ENCODE measurements around the gene STAT1.
"Not testable (repeated sequence)": the region's sequence is repeated elsewhere in the genome, so short reads cannot be mapped to it uniquely, and the experiment has no call there.

The STAT1 gene

GRCh38 chr2:190981733-190982132 is 32.2 kb downstream of the STAT1 start:
- no peak for DNase-seq (ENCODE audit: low spot score)

- no peak for DNase-seq (ENCODE audit: low spot score)
Measured at GRCh38 chr2:190981333-190981732, 32.6 kb downstream of the STAT1 start.

DNA sequence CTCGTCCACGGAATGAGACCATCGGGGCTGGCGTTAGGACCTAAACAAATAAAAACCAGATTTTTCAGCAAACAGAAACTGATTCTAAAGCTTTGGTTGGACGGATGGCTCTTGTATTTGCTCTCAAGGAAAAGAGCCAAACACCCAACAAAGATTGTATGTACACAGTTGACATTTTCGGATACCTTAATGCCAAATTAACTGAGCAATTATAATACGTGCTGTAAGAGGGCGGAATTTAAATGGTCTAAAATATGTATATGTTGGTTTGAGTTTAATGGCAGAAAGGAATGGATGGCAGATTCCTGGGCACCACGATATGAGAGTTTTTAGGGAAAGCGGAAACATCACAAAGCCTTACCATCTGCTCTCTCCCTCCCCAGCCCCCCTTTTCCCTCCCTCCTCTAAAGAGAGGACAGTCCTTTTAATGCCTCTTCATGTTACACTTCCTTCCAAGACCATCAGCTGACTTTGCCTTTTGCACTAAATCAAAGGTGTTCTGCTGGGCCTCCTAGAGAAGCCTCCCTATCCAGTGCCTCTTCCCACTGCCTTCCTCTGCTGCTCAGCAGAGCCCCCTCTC is 33.3 kb downstream of the STAT1 start:
- no peak for DNase-seq (ENCODE audit: low spot score)

DNA sequence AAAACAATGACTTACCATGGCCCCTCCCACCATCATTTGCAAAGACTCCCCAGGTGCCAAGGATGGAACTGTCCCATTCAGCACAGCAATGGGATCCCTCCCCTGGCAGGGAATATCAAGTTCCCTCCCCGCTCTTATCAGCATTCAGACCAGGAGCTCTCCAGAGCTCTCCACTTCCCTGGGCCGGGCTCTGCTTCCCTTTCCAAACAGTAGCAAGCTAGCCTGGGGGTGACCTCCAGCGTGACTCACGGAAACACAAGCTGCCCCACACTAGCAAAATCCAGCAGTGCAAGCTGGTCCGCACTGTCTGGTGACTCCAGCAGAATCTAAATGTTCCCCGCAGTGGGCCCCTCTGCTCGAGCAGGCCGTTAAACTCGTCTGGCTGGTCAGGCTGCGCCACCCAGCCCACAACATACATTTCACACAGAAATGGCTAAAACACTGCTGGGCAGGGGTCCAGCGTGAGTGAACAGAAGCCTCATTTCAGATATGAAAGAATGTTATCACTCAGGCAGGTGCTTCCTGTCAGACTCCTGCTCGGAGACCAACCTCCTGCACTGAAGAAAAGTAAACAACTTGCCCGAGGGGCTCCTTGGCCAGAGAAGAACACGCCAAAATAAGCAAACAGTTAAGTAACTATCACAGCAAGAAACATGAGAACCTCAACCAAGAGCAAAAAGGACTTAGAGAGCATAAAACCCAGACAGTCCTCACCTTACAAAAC is 33.9 kb downstream of the STAT1 start:
- peak; percentile 12 for DNase-seq (ENCODE audit: low spot score)

DNA sequence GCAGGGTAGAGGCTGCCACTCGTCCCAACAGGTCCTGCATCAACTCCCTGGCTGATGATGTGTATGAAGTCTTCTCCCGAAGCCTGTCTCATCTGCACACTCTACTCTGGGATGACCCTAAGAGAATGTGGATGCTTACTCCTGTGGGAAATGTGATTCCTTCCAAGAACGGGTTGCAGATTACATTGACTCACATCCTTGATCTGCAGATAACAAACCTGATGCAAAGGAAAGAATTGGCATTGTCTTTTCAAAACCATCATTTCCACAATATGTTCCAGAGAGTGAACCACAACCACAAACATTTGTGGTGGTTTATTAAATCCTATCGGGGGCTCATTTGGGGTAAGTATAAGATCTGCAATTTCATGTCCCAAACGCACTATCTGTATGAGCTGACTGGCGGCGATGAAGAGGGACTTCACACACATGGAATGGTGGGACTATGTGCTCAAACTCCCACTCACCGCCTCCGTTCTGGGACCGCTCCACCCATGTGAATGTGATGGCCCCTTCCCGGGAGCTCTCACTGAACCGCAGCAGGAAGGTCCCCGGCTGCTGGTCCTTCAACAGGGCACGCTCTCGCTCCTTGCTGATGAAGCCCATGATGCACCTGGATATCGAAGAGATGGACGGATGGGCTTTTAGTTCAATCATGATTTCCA is 35.5 kb downstream of the STAT1 start:
- DNase-seq (ENCODE audit: low spot score), result no peak

DNA sequence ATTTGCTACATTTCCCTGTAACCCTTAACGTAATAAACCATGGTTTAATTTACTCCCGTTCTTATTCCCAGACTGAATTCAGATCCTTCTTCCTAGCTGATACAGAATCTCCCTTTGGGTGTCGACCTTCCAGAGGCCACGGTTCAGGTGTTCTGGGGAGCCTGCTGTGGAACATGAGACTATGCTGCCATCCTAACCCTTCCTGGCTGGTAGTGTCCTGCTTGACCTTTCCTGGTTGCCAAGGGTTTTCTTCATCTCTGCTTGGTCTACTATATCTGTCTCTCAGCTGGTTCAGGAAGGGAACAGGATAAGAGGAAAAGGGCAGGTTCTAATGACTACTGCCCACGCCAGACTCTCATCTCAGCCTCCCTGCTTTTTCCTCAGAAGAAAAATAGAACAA is 36.5 kb downstream of the STAT1 start:
- DNase-seq (ENCODE audit: low spot score), result no peak

GRCh38 chr2:190976521-190976920 is 37.5 kb downstream of the STAT1 start:
- DNase-seq (ENCODE audit: low spot score), result no peak

GRCh38 chr2:190974629-190975361 is 39.2 kb downstream of the STAT1 start:
- no peak for DNase-seq (ENCODE audit: low spot score)

GRCh38 chr2:190973726-190974628 is 40.0 kb downstream of the STAT1 start:
- no peak for DNase-seq (ENCODE audit: low spot score)

GRCh38 chr2:190973262-190973661 is 40.7 kb downstream of the STAT1 start:
- no peak for DNase-seq (ENCODE audit: low spot score)

DNA sequence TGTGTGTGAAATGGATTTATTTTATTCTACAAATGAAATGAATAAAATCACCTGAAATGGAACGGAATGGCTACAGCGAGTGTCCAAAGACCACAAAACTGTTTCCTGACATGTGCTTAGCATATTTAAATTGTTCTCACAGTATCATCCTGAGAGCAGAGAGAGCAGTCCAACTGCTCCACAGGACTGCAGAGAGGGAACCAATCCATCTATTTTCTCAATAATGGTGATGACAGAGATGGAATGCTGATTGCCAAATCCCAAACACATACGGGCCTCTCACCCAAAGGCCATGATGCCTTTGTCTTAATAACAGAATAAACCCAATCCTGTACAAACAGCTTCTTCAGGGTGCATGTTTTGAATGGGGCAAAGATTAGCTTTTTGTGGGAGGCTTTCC is 41.1 kb downstream of the STAT1 start:
- DNase-seq (ENCODE audit: low spot score), result no peak

DNA sequence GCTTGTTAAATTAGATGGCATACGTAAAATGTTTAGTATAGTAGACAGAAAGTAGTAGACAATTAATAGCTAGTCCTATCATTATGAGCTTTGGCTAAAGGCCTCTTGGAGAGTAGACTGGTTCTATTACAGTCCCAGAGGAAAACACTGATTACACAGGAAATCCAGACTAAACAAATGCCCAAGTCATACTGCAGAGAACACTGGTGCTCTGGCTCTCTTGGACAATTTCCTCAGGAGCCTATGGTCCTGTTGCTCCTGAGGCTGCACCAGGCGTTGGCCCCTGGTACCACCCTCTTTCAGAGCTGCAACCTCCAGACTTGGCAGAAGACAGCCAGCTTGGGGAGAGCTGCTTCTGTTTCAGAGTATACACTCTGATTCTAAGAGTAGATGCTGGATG is 41.8 kb downstream of the STAT1 start:
- DNase-seq (ENCODE audit: low spot score), result no peak

DNA sequence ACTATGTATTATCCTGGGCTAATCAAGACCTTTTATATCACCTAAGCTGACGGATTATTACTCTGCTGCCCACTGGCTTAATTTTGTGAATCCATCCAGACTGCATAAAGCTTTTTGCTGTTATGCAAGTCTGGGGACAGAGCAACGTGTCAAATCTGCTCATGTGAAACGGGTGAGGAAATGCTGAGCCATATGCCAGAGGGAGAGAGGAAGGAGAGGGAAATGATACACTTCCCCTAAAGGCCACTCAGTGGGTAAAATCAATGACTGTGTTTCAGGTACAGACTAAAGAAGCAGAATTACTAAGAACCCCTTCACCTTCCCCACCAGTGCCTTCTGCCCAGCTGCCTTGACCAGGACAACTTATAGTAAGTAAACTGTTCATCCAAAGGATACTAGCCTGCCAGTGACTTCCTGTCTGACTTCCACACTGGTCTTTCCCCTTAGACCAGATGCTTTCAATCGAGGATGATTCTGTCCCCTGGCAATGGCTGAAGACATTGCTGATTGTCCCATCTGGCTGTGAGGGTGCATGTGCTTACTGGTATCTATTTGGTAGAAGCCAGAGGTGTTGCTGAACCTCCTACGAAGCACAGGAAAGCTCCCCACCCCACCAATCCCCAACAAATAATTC is 43.0 kb downstream of the STAT1 start:
- DNase-seq (ENCODE audit: low spot score), result no peak

DNA sequence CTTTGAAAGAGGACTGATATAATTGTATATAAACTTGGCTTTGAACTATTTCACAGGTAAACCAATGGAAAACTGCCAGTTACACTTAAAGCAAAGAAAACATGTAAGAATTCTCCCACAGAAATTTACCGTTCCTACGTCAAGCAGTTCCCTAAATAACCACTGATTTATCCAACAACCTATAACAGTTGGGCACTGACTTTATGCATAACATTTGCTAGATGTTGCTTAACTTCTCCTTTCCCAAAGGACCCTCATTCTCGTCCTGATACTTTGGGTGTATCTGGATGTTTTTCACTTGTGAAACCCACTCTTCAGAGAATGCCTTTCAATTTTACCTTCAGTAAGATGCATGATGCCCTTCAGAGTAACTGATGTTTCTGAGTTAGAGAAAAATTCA is 43.8 kb downstream of the STAT1 start:
- no peak for DNase-seq (ENCODE audit: low spot score)

DNA sequence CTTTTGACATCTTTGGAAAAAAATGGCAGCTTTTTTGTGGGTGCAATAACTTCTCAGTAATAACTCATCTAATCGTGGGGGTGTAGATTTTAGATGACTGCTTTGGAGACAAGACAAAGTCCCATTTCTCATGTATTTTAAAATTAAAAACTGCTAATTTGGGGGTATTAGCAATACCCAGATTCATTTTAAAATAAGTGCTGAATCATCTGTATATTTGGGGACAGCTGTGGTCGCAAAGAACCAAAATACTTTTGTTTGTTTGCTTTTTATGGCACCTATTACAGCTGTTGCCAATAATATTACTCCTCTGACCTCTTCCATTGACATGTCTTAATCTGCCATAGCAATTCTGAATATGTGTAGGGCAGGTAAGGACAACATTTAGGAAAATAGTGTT is 45.4 kb downstream of the STAT1 start:
- DNase-seq (ENCODE audit: low spot score), result no peak

DNA sequence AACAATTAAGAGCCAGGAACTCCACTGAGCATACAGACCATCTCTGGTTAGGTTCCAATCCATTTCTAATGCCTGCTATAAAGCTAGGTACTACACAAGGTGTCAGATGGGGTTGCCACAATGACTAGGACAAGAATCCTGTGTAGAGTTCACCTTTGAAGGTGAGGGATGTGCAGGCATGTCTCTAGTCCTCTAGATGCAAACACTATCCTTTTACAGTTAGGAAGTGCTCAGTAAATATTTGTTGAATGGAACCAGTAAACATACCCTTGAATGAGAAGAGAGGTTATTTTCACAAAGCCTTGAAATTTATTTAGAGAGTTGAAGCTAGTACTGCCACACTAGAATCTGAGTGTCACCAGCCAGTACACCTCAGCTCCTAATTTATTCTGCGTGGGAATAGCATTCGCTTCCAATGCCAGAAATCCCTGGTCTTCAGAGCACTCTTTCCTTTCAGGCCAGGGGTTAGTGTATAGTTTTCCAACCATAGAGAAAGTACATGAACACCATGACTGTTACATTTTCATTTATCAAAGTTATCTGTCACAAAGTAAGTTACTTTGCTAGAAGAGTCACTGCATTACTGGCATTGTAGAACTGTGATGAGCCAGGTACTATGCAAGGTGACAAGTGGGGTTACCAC is 48.3 kb downstream of the STAT1 start:
- no peak for DNase-seq (ENCODE audit: low spot score)

- peak; percentile 25 for DNase-seq (ENCODE audit: low spot score)
Measured at GRCh38 chr2:190964170-190964795, 49.7 kb downstream of the STAT1 start.

GRCh38 chr2:190963088-190963487 is 50.9 kb downstream of the STAT1 start:
- no peak for DNase-seq (ENCODE audit: low spot score)

GRCh38 chr2:190961918-190962487 is 52.0 kb downstream of the STAT1 start:
- no peak for DNase-seq (ENCODE audit: low spot score)

DNA sequence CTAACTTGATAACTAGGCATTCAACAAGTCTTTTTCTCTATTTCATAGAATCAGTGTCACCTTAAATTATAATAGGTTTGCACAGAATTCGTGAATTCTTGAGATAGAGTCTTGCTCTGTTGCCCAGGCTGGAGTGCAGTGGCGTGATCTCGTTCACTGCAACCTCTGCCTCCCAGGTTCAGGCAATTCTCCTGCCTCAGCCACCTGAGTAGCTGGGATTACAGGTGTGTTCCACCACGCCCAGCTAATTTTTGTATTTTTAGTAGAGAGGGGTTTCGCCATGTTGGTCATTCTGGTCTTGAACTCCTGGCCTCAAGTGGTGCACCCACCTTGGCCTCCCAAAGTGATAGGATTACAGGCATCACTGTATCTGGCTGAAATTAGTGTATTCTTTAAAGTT is 52.9 kb downstream of the STAT1 start:
- DNase-seq (ENCODE audit: low spot score), result not testable (repeated sequence)
